ENCODE measurements around the gene BRSK2. TPM values are rescaled to one million over a fixed set of nuclear protein-coding genes. Genes with fewer than 3 reads are reported as not detected.
"Not testable (repeated sequence)": the region's sequence is repeated elsewhere in the genome, so short reads cannot be mapped to it uniquely, and the experiment has no call there.

The BRSK2 gene
- total and polyA plus RNA-seq, 5 donors = 0.61 to 2.3 (median 2.1) TPM

DNA sequence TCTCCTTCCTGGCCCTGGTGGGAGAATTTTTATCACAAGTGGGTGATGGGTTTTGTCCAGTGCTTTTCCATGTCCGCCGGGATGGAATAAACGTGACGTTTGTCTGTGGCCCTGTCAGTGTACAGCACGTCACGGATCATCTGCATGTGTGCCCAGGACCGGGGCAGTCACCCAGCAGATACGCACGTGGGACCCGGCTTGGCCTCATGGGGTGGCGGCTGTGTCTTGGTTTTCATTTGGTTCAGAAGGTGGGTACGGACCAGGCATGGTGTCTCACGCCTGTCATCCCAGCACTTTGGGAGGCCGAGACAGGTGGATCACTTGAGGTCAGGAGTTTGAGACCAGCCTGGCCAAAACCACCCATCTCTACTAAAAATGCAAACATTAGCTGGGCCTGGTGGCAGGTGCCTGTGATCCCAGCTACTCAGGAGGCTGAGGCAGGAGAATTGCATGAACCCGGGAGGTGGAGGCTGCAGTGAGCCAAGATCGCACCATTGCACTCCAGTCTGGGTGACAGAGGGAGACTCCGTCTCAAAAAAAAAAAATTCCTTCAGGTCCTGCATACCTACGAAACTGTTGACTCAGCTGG lies 42.2 kb upstream of the BRSK2 start:
- 93% methylated on average over 18 of the region's 18 CpGs for WGBS
- H3K27ac ChIP-seq (ENCODE audit: low read length); DNase-seq; intact Hi-C loops (cut with DNase I); H3K4me1 ChIP-seq (ENCODE audit: control insufficient read depth, insufficient read depth, low read length); H3K9me3 ChIP-seq (ENCODE audit: control insufficient read depth, low read length); H3K27me3 ChIP-seq (ENCODE audit: control insufficient read depth, insufficient read depth); H3K4me3 ChIP-seq (ENCODE audit: low read length); ATAC-seq: not testable (repeated sequence)

DNA sequence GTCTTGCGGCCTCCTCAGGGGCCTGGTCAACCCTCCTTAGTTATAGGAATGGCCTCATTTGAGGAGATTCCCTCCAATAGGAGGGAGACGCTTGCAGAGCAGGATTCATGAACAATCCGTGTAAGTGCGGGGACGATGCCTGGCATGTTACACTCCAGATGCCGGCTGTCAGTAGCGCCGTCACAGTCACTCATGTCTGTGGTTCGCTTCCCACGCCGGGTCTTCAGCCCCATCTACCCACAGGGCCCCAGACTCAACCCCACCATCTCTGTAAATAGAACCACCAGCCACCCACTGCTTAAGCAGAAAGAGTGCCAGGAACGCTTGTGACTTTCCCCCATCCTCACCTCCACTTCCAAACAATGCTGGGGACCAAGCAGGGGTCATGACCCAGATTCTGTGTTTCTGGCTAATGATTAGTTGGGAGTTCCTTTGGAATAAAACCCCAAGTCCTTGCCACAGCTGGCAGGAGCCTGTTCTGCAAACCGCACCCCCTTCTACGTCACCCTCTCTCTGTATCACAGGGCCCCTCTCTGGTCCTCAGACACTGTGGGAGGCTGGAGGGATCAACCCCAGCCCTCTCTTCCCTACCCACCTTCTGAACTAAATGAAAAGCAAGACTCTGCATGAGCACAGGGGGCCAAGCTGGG lies 41.5 kb upstream of the BRSK2 start:
- no peaks in the 10 kb centered on the region for H3K4me1 ChIP-seq (ENCODE audit: control insufficient read depth, insufficient read depth, low read length)
- no peaks in the 10 kb centered on the region for H3K27me3 ChIP-seq (ENCODE audit: control insufficient read depth, insufficient read depth)
- 89% methylated on average over 14 of the region's 14 CpGs for WGBS
- no peaks in the 10 kb centered on the region for H3K9me3 ChIP-seq (ENCODE audit: control insufficient read depth, low read length)
- no peak overlapping the region for H3K27ac ChIP-seq (ENCODE audit: low read length)
- H3K4me3 ChIP-seq (ENCODE audit: low read length) = no peak overlapping the region
- ATAC-seq (no peak), DNase-seq (no peak)
- intact Hi-C loops (cut with DNase I) = no loop called here

- ATAC-seq (no peak), DNase-seq (no peak)
- Histone ChIP-seq H3K27ac (ENCODE audit: low read length) (no peak overlapping the region), H3K27me3 (ENCODE audit: control insufficient read depth, insufficient read depth) (no peaks in the 10 kb centered on the region), H3K4me1 (ENCODE audit: control insufficient read depth, insufficient read depth, low read length) (no peaks in the 10 kb centered on the region), H3K4me3 (ENCODE audit: low read length) (no peak overlapping the region), H3K9me3 (ENCODE audit: control insufficient read depth, low read length) (no peaks in the 10 kb centered on the region)
- intact Hi-C loops (cut with DNase I) = no loop called here
- 46% methylated on average over 25 of the region's 25 CpGs for WGBS
Measured at GRCh38 chr11:1348796-1349326, 40.9 kb upstream of the BRSK2 start.

DNA sequence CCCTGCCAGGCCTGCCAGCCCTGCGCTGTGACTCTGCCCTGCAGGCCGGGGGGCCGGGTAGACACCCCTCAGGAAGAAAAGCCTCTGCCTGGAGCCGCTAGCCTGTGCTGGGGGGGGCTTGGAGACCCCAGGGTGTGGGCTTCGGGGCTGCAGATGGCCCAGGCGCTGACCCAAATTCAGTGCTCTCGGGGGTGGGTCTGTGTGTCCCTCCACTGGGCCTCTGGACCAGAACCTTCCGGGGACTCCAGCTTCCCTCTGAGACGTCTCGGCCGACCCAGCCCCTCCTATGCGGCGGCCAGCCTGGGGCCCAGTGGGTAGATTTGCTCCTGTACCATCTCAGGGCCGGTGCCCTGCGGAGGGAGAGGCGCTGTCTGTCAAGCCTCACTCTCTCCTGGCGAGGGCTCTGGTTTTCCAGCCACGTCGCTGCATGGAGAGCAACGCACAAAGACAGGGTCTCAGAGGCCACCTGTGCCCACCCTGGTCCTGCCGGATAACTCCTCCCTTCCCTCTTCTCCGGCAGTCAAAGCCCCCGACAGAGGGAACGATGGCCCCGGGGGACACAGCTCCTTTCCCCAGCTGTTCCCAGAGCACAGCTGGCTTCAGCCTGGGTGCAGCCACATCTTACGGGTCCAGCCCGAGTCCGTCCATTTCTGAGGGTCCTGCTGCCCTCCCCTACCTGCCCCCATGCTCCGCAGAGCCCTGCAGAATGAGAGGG lies 40.2 kb upstream of the BRSK2 start:
- 74% methylated on average over 29 of the region's 29 CpGs for WGBS
- Histone ChIP-seq H3K9me3 (ENCODE audit: control insufficient read depth, low read length) (no peaks in the 10 kb centered on the region), H3K27me3 (ENCODE audit: control insufficient read depth, insufficient read depth) (no peaks in the 10 kb centered on the region), H3K4me1 (ENCODE audit: control insufficient read depth, insufficient read depth, low read length) (no peaks in the 10 kb centered on the region), H3K27ac (ENCODE audit: low read length) (no peak overlapping the region), H3K4me3 (ENCODE audit: low read length) (no peak overlapping the region)
- intact Hi-C loops (cut with DNase I) = no loop called here
- ATAC-seq (no peak), DNase-seq (no peak)

DNA sequence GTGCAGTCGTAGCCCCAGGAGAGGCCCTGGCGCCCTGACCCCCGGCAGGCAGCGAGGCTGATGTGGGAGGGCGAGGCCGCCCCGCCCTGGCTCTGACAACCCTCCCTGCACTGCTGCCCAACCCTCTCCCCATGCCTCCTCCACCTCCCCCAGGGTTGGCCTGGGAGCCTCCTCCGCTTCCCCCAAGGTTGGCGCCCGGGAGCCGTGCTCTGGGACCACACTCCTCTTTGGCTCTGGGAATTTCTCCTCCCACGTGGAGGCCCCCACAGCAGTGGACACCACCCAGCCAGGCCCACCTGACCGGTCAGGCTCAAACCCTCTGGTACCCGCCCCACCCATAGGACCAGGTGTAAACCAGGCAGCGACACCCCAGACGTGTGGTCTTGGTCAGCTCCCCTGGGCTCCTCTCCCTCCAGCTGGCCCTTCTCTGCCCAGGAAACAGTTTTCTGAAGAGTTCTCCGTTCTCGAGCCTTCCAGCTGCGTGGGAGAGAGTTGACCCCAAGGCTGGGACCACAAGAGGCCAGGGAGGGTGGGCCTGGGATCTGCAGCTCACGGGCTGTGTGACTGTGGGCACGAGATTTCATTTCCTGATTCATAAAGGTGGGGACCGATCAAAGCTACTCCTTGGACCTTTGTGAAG lies 39.5 kb upstream of the BRSK2 start:
- intact Hi-C loops (cut with DNase I) = no loop called here
- ATAC-seq (no peak), DNase-seq (no peak)
- H3K4me3 ChIP-seq (ENCODE audit: low read length) = no peak overlapping the region
- no peaks in the 10 kb centered on the region for H3K9me3 ChIP-seq (ENCODE audit: control insufficient read depth, low read length)
- no peaks in the 10 kb centered on the region for H3K27me3 ChIP-seq (ENCODE audit: control insufficient read depth, insufficient read depth)
- 61% methylated on average over 22 of the region's 22 CpGs for WGBS
- H3K27ac ChIP-seq (ENCODE audit: low read length) = no peak overlapping the region
- no peaks in the 10 kb centered on the region for H3K4me1 ChIP-seq (ENCODE audit: control insufficient read depth, insufficient read depth, low read length)

- no peak overlapping the region for H3K4me3 ChIP-seq (ENCODE audit: low read length)
- WGBS = 73% methylated on average over 12 of the region's 12 CpGs
- no peak for ATAC-seq
- DNase-seq = no peak
- no peaks in the 10 kb centered on the region for H3K27me3 ChIP-seq (ENCODE audit: control insufficient read depth, insufficient read depth)
- no peak overlapping the region for H3K27ac ChIP-seq (ENCODE audit: low read length)
- intact Hi-C loops (cut with DNase I) = no loop called here
- H3K4me1 ChIP-seq (ENCODE audit: control insufficient read depth, insufficient read depth, low read length) = no peaks in the 10 kb centered on the region
- H3K9me3 ChIP-seq (ENCODE audit: control insufficient read depth, low read length) = no peaks in the 10 kb centered on the region
Measured at GRCh38 chr11:1351278-1351937, 38.3 kb upstream of the BRSK2 start.

- Histone ChIP-seq H3K9me3 (ENCODE audit: control insufficient read depth, low read length) (no peaks in the 10 kb centered on the region), H3K27ac (ENCODE audit: low read length) (no peak overlapping the region), H3K4me1 (ENCODE audit: control insufficient read depth, insufficient read depth, low read length) (no peaks in the 10 kb centered on the region), H3K4me3 (ENCODE audit: low read length) (no peak overlapping the region), H3K27me3 (ENCODE audit: control insufficient read depth, insufficient read depth) (no peaks in the 10 kb centered on the region)
- WGBS = 73% methylated on average over 8 of the region's 8 CpGs
- intact Hi-C loops (cut with DNase I) = no loop called here
- ATAC-seq = no peak
- no peak for DNase-seq
Measured at GRCh38 chr11:1352696-1353382, 36.9 kb upstream of the BRSK2 start.

- ATAC-seq (no peak), DNase-seq (no peak)
- intact Hi-C loops (cut with DNase I) = no loop called here
- Histone ChIP-seq H3K4me3 (ENCODE audit: low read length) (no peak overlapping the region), H3K4me1 (ENCODE audit: control insufficient read depth, insufficient read depth, low read length) (no peaks in the 10 kb centered on the region), H3K9me3 (ENCODE audit: control insufficient read depth, low read length) (no peaks in the 10 kb centered on the region), H3K27me3 (ENCODE audit: control insufficient read depth, insufficient read depth) (no peaks in the 10 kb centered on the region), H3K27ac (ENCODE audit: low read length) (no peak overlapping the region)
- 85% methylated on average over 32 of the region's 32 CpGs for WGBS
Measured at GRCh38 chr11:1353383-1354124, 36.2 kb upstream of the BRSK2 start.

- intact Hi-C loops (cut with DNase I) = no loop called here
- Histone ChIP-seq H3K27me3 (ENCODE audit: control insufficient read depth, insufficient read depth) (no peaks in the 10 kb centered on the region), H3K9me3 (ENCODE audit: control insufficient read depth, low read length) (no peaks in the 10 kb centered on the region), H3K4me3 (ENCODE audit: low read length) (no peak overlapping the region), H3K27ac (ENCODE audit: low read length) (no peak overlapping the region), H3K4me1 (ENCODE audit: control insufficient read depth, insufficient read depth, low read length) (no peaks in the 10 kb centered on the region)
- DNase-seq = no peak
- no peak for ATAC-seq
- 78% methylated on average over 32 of the region's 32 CpGs for WGBS
Measured at GRCh38 chr11:1354125-1354938, 35.4 kb upstream of the BRSK2 start.

Measured in right cardiac atrium (tissue), 5 donors.